Stimulated activated CD4-positive, alpha-beta T cell treated with anti-CD3 and anti-CD28 coated beads, Interleukin-15, amount 100 ng/mL, for 48 hours (primary cell): ENCODE results near the gene CUX1.
"Not testable (repeated sequence)": the region's sequence is repeated elsewhere in the genome, so short reads cannot be mapped to it uniquely, and the experiment has no call there.

Experiments used
- DNase-seq, 2 donors: peaks; one replicate each; pipeline ENCODE4 v3.0.0-alpha.2; 2020; ENCODE audit warnings: low read depth in 2 of 2

The CUX1 gene

DNA sequence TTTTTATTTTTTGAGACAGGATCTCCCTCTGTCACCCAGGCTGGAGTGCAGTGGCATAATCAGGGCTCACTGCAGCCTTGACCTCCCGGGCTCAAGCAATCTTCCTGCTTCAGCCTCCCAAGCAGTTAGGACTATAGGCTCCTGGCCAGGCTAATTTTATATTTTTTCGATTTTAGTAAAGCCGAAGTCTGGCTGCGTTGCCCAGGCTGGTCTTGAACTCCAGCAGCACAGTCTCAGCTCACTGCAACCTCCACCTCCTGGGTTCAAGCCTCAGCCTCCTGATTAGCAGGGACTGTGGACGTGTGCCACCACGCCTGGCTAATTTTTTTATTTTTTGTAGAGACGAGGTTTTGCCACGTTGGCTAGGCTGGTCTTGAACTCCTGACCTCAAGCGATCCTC lies 225.4 kb downstream of the CUX1 start:
- DNase-seq, result not testable (repeated sequence)

DNA sequence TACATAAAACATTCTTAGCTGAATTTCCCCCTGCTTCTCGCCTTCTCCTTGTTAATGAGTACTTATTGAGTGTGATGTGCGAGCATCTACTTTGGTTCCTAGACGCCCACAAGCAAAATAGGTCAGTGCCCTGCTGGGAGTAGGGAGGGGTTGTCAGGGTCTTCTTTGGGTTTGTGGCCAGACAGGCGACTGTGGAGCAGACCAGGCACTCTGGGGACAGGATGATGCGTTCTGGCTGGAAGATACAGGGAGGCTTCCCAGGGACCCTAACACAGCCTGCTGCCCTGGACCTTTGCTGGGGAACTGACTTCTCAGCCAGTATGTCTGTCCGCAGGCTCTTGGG lies 227.2 kb downstream of the CUX1 start:
- no peak for DNase-seq

DNA sequence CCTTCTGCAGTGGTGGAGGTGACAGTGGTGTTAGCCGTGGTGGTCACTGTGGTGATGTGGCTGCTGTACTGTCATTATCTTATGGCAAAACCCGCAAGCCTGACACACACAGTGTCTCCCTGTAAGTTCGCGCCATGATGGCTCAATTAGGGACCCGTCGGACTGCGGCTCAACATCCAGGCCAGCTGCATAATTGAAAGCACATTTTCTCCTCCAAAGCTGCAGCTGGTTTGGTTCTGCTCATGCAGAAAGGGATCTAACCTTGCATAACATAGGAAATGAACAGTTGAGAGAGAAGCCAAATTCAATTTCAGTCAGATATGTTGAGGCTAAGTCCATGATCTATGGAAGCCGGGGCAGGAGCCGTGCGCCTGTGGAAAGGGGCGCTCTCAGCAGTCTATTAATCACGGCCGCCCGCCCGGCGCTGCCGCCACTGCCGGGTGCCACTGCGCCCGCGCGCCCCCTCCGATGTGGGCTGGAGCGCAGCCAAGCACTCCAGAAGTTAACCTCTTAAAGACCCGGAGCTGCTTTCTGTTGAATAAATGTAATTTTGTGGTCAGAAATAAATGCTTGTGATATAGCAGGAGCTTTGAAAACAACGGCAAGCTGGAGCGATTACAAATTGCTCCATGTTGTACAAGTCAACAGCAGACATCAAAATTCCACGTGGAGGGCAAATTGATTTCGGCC lies 227.7 kb downstream of the CUX1 start:
- DNase-seq, result no peak

DNA sequence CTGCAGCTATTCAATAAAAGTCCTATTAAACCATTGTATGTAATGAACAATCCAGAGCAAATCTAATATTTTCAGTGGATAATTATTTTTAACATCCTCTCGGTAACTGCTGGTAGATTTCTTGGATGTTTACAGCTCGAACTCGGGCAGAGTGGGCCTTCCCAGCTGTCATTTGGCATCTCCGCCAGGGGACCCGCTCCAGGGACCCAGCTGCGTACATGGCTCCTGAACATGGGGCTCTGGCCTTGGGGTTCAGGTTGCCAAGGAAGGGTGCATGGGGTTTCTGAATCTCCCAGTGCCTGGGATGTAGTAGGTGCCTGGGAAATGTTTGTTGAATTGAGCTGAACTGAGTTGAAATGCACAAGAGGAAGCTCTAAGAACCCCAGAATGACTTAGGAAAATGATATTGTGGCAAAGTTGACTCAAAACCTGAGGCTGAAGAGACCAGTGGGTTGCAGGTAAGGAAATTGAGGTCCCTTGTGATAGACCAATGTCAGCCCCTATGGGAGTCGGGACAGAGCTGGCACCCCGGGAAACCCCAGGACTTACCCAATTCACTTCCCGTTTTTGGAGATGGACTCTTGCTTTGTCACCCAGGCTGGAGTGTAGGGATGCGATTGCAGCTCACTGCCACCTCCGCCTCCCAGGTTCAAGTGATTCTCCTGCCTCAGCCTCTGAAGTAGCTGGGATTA lies 228.4 kb downstream of the CUX1 start:
- no peak for DNase-seq

DNA sequence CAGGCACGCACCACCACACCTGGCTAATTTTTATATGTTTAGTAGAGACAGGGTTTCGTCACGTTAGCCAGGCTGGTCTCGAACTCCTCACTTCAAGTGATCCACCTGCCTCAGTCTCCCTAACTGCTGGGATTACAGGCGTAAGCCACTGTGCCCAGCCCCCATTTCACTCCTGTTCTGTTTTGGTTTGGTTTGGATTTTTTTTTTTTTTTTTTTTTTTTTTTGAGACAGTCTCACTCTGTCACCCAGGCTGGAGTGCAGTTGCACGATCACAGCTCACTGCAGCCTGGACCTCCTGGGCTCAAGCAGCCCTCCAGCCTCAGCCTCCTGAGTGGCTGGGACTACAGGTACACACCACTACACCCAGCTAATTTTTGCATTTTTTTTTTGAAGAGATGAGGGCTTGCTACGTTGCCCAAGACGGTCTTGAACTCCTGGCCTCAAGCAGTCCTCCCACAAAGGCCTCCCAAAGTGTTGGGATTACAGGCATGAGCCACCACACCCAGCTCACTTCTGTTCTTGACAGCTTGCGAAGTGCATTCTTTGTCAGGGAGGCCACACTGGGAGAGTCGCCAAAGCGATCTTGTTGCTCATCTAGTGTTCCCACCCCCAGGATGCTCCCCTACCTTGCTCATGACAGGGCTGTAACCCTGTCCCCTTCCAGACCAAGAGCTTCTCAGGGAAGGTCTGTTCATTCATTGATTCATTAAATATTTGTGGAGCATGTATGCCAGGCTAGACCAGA lies 229.1 kb downstream of the CUX1 start:
- DNase-seq, result no peak

DNA sequence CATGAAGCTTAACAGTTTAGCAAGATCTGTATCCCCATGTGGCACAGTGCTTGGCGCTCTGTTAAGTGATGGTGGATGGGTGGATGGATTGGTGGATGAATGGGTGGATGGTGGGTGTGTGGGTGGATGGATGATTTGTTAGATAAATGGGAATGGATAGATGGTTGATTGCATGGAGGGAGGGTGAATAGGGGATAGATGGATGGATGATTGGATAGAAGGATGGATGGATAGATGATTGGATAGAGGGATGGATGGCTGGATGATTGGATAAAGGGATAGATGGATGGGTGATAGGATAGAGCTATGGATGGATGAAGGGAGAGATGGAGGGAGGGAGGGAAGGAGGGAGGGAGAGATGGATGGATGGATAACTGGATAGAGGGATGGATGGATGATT lies 229.7 kb downstream of the CUX1 start:
- no peak for DNase-seq

DNA sequence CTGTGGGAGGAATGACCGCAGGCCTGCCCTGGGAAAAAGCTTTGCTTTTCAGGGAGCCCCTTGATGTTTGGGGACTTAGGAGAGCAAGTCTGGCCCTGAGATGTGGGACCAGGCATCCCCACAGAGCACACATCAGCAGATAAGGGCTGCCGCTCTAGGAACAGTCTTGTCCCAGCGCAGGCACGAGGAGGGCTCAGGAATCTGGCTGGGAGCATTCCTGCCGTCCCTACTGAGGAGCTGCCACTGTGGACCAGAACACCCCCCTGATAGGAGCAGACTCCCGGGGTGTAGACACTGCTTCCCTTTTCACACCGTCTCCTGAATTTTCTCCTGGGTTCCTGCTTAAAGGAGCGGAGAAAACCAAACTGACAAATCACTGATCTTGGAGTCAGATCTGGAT lies 232.3 kb downstream of the CUX1 start:
- no peak for DNase-seq

DNA sequence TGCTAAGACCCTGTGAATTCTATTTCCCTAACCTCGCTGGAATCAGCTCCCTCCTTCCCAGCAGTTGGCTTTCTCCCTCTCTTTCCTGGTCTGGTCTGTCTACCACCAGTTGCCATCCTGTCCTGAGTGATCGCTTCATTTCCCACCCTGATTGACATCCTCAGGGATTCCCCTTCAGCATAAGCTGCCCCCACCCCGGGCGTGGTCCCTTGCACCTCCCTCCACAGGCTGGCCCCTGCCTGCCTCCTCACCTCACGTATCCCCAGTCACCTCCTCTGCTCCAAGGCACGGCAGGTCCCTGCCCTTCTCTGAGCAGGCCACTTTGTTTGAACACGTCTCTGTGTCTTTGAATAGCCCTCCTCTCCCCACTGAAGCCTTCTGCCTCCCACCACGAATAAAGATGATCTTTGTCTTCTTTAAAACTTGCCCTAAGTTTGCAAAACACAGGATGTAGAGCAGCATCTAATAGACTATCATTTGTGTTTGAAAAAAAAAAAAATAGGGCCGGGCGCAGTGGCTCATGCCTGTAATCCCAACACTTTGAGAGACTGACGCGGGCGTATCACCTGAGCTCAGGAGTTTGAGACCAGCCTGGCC lies 233.5 kb downstream of the CUX1 start:
- DNase-seq, result no peak

DNA sequence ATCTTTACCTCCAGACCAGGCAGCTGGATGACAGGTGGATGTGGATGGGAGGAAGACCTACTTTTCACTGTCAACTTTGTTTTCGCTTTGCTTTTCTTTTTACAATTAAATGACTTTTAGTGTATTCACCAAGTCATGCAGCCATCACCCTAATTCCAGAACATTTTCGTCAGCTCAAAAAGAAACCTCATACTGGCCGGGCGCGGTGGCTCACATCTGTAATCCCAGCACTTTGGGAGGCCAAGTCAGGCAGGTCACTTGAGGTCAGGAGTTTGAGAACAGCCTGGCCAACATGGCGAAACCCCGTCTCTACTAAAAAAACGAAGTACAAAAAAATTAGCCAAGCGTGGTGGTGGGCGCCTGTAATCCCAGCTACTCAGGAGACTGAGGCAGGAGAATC lies 234.3 kb downstream of the CUX1 start:
- not testable (repeated sequence) for DNase-seq

DNA sequence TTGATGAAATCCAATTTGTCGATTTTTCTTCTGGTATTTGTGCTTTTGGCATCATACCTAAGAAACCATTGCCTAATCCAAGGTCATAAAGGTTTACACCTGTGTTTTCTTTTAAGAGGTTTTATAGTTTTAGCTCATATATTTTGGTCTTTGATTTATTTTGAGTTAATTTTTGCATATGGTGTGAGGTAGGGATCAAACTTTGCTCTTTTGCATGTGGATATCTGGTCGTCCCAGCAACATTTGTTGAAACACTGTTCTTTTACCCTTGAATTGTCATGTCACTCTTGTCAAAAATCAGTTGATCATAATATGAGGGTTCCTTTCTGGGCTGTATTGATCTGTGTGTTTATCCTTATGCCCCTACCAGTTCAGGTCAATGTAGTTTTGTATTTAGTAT lies 236.7 kb downstream of the CUX1 start:
- DNase-seq, result no peak

DNA sequence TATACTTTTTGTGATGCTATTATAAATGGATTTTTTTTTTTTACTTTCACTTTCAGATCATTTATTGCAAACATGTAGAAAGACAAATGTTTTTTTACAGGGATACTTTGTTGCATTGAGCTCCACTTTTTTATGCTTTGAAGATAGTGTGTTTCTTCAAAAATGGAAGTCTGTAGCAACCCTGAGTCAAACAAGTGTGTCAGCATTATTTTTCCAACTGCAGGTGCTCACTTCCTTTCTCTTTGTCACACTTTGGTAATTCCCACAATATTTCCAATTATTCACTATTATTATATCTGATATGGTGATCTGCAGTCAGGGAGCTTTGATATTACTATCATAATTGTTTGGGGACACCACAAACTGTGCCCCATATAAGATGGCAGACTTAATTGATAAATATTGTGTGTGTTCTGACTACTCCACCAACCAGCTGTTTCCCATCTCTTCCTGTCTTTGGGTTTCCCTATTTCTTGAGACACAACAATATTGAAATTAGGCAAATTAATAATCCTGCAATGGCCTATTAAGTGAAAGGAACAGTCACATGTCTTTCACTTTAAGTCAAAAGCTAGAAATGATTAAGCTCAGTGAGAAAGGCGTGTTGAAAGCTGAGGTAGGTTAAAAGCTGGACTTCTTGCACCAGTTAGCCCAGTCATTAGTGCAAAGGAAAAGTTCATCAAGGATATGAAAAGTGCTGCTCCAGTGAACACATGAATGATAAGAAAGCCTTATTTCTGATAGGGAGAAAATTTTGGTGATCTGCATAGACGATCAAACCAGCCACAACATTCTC lies 238.0 kb downstream of the CUX1 start:
- DNase-seq, result no peak

DNA sequence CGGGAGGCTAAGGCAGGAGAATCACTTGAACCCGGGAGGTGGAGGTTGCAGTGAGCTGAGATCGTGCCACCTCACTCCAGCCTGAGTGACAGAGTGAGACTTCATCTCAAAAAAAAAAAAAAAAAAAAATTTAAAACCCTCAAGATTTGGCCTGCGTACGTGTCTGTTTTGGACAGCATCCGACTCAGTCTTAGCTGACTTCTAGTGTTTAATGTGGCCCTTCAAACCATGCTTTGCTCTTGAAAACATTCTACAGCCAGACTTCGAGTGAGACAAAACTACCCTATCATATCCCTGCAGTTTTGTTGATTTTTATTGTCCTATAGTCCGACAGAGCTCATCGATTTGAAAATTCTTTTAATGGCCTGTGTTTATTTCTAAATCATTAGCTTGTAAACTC lies 242.1 kb downstream of the CUX1 start:
- DNase-seq, result no peak

DNA sequence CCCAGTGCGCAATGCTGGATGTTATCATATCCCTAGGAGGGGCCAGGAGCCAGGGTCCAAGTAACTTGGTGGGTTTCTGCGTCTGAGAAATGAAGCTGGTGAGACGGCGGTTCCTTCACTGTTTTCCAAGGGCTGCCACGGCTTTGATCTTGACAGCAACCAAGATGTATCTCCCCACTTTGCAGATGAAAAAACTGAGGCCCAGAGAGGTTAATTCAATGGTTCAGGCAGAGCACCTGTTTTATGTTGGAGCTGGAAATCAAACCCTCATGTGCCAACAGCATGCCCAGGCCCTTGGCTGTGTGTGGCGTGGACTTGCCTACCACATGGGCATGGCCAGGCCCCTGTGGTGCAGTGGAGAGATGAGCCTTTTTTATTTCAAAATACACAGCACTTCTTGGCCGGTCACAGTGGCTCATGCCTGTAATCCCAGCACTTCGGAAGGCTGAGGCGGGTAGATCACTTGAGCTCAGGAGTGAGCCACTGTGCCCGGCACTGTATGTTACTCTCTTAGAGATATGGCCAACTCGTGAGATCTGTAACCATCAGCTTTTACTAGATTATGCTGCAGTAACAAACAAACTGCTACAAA lies 244.0 kb downstream of the CUX1 start:
- DNase-seq, result no peak

DNA sequence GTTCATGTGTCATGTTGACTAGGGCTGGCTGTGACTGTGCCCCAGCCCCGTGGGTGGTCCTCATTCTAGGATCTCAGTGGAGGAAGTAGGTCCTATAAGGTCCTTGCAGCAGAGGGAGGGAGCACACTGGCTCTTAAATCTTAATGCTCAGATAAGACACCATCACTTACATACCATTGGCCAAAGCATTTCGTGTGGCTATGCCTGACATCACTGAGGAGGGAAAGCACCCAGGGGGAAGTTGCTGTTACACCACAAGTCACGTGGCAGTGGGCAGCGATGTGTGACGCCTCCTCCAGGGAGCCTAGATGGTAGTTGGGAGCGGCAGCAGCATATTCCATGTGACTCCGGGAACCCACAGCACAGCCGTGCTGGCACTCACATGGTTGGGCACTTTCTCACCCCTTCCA lies 244.6 kb downstream of the CUX1 start:
- no peak for DNase-seq

DNA sequence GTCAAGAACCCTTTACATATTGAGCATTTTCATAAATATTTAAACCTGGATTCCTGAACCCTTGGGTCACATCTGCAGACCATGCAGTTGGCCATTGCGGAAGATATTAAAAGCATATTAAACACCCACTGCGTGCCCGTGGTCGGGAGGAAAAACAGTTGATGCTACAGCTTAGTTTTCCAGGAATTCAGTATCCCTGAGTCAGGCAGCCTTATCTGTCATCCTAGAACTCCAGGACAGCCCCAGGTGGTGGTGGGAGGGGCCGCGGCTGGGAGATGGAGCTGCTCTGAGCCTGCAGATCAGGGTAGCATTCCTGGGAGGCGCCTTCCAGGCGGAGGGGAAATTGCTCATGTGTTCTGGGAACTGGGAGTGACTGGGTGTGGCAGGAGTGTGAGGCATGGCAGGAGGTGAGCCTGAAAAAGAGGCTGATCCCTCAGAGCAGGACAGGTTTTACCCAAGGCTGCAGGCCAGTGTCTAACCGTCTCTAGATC lies 246.3 kb downstream of the CUX1 start:
- DNase-seq, result no peak

DNA sequence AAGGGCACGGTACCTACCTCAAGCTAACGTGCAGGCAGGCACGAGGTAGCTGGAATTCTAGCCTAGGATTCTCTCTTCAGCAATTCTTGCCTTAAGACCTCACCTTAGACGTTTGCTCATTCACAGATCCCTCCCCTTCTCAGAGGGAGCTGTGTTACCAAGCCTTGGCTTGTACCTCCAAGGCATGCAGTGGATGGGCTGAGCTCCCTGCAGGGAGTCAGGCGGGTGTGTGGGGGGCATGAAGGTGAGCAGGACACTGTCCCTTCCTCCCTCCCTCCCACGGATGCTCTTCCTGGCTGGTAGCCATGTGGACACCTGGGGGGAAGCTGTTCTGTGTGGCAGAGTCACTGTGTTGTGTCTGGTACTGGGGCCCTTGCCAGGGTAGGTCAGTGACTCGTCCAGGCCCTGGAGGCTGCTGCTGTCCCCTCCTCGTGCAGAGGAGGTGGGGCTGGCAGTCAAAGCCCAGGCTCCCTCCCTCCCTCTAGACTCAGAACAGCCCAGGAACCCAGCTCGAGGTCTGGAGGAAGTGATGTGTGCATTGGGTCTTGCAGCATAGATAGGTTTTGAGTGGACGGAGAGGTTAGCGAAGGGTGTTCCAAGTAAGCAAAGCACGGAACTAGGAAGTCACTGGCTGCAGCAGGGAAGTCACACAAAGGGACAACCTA lies 247.1 kb downstream of the CUX1 start:
- DNase-seq, result no peak

DNA sequence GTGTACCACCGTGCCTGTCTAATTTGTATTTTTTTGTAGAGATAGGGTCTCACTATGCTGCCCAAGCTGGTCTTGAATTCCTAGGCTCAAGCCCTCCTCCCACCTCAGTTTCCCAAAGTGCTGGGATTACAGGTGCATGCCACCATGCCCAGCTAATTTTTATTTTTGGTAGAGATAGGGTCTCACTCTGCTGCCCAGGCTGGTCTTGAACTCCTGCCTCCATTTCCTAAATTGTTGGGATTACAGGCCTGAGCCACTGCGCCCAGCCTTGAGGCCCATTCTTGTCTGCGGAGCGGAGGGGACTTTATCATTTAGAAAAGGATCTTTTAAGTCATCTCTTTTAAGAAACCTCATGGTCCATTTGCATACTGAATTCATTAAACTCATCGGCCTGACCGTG lies 247.8 kb downstream of the CUX1 start:
- DNase-seq, result no peak

DNA sequence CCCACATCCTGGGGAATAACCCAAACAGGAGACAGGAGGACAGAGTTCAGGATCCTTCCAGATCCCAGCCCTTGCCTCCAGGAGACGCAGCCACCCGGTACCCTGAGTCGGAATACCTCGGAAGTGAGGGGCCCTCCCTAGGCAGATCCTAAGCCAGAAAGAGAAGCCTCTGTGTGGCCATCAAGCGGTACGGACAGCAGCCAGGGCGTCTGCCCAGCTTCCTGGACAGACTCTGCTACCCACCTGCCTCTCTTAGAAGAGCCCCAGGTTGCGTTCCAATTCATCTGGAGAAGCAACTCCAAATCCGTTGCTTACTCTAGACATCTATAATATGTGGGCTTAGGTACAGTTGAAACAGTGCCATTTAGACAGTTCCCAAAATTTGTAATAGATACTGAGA lies 249.1 kb downstream of the CUX1 start:
- no peak for DNase-seq

DNA sequence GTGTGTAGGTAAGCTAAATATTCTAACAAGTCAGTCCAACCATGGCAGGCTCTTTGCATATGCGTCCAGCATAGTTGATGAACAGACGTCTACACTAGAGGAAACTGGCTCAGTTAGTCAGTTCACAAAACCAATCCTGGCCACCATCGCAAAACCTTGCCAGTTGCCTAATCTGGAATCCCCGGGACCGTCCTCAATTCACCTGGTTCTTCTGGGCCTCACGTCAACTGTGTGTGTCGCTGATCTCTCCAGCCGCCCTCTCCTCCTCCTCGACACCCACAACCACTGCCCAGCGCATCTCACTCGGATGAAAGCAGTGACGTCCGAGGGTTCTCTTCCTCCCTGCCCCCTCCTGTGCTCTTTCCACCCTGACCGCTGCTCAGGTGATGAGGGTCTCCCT lies 251.4 kb downstream of the CUX1 start:
- DNase-seq, result no peak

DNA sequence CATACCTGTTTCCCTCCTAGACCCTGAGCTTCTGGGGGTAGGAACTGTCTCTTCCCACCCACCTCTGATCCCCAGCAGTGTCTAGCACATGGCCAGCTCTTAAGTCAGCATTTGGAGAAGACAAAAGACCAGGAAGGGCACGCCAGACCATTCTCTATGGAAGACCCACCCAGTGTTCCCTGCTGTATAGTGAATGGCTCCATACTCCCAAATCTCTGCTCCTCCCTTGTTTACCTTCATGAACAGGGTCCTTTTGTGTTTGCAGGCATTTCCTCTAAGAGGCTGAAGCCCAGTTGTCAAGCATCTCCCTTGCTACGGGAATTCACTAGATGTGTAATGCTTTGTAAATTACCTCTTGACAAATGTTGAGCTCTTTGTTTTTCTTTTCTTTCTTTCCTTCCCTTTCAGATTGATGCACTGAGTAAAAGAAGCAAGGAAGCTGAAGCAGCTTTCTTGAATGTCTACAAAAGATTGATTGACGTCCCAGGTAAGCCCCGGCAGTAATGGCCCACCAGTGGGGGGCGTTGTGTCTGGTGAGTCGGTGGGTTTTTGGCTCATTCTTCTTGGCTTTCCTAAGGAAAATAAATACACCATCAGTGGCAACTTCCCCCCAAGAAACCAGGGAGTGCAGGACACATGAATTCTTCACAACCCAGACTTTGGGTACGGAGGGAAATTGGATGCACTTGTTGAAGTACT lies 252.7 kb downstream of the CUX1 start:
- DNase-seq, result no peak
